A673 (cell line): ENCODE data around the gene FAM114A2. TPM values are rescaled to one million over a fixed set of nuclear protein-coding genes. Genes with fewer than 3 reads are reported as not detected.

Experiments
- BruUV-seq: library from RNA; stranded (reverse); fragments of 400-500 nt; replicated peaks from 2 replicates; lab custom pipeline; 2021; lab: Mats Ljungman, UMichigan
- CTCF ChIA-PET: fragments of 300-600 bp; sonication (Branson Sonifier 250); formaldehyde crosslinking; loops from one replicate; lab custom pipeline; 2022; ENCODE audit warnings: antibody characterized with exemption; lab: Charles Lee
- POLR2A ChIA-PET: fragments of 300-600 bp; sonication (Branson Sonifier 250); formaldehyde crosslinking; loops from one replicate; lab custom pipeline; 2022; ENCODE audit warnings: antibody characterized with exemption; ENCODE audit not compliant: low non-redundant PET; lab: Charles Lee
- DNase-seq: peaks from one replicate; pipeline ENCODE4 v3.0.0-alpha.2; 2015; ENCODE audit warnings: low spot score
- H3K27ac ChIP-seq: fragments of 200-600 bp; sonication (generic); 2 replicates; pipeline ENCODE4 v1.5.1; 2016; ENCODE audit warnings: mixed run types, low read depth, mild to moderate bottlenecking, mixed read lengths, antibody characterized with exemption, low read length; ENCODE audit not compliant: poor library complexity, severe bottlenecking
- H3K27me3 ChIP-seq: fragments of 200-600 bp; sonication (generic); replicated peaks from 2 replicates; pipeline ENCODE4 v1.6.1; 2017; ENCODE audit warnings: mixed run types, low read depth, mild to moderate bottlenecking, mixed read lengths, antibody characterized with exemption, low read length; ENCODE audit not compliant: insufficient read depth, poor library complexity
- H3K36me3 ChIP-seq: fragments of 200-600 bp; sonication (generic); 2 replicates; pipeline ENCODE4 v1.6.1; 2016; ENCODE audit warnings: mixed run types, mild to moderate bottlenecking, mixed read lengths, antibody characterized with exemption, low read length; ENCODE audit not compliant: insufficient read depth, poor library complexity, severe bottlenecking
- H3K4me1 ChIP-seq: fragments of 200-600 bp; sonication (generic); 2 replicates; pipeline ENCODE4 v1.6.1; 2017; ENCODE audit warnings: mixed run types, mild to moderate bottlenecking, mixed read lengths, antibody characterized with exemption, low read length; ENCODE audit not compliant: insufficient read depth, poor library complexity, severe bottlenecking
- H3K4me3 ChIP-seq: fragments of 200-600 bp; sonication (generic); 2 replicates; pipeline ENCODE4 v1.5.1; 2016; ENCODE audit warnings: low read depth, mixed run types, mild to moderate bottlenecking, mixed read lengths, low read length; ENCODE audit not compliant: poor library complexity, severe bottlenecking
- H3K9me3 ChIP-seq: fragments of 200-600 bp; sonication (generic); 2 replicates; pipeline ENCODE4 v1.6.1; 2016; ENCODE audit warnings: mixed run types, low read depth, mild to moderate bottlenecking, mixed read lengths, antibody characterized with exemption, low read length; ENCODE audit not compliant: poor library complexity, severe bottlenecking
- CTCF ChIP-seq: fragments of 300-800, 200-600 bp; sonication (generic); conservative IDR thresholded peaks from 2 replicates; pipeline ENCODE4 v1.5.1; 2017; ENCODE audit warnings: low read depth, mild to moderate bottlenecking, antibody characterized with exemption, low read length, moderate library complexity, mixed read lengths
- EZH2 ChIP-seq: fragments of 200-600 bp; sonication (generic); IDR thresholded peaks from 2 replicates; pipeline ENCODE4 v1.6.1; 2017; ENCODE audit warnings: borderline replicate concordance, low read depth, mild to moderate bottlenecking, mixed read lengths, antibody characterized with exemption, low read length; ENCODE audit not compliant: poor library complexity, severe bottlenecking
- intact Hi-C: fragments of 100-400 bp; cut with micrococcal nuclease; formaldehyde crosslinking; loops from one replicate; pipeline ENCODE4 v1.10.0; 2022; ENCODE audit not compliant: unreplicated experiment
- total RNA-seq: library from RNA; stranded (reverse); gene quantifications from 2 replicates; pipeline ENCODE4 v1.2.3, GENCODE V29; 2021

FAM114A2 gene
- total RNA-seq, 1 experiment from 2014 or later: 23.5 TPM

- CTCF ChIA-PET: no interaction called here
- DNase-seq: no peak
- BruUV-seq: no TSS peak
- intact Hi-C loops: no loop called here
- Histone ChIP-seq H3K4me1 (no peaks in the 10 kb centered on the region), H3K4me3 (no peak overlapping the region), H3K9me3 (no peaks in the 10 kb centered on the region), H3K27ac (no peak overlapping the region), H3K27me3 (no peaks in the 10 kb centered on the region), H3K36me3 (no peaks in the 10 kb centered on the region)
- TF ChIP-seq EZH2 (no peak), CTCF (no peak)
- POLR2A ChIA-PET: no interaction called here
Measured at GRCh38 chr5:153981905-153982605, 56.7 kb downstream of the FAM114A2 start.

GRCh38 chr5:153979028-153979783 lies 59.5 kb downstream of the FAM114A2 start:
- H3K27me3 ChIP-seq: no peaks in the 10 kb centered on the region
- H3K36me3 ChIP-seq: no peaks in the 10 kb centered on the region
- no peak overlapping the region for H3K27ac ChIP-seq
- BruUV-seq: no TSS peak
- H3K4me1 ChIP-seq: no peaks in the 10 kb centered on the region
- POLR2A ChIA-PET: no interaction called here
- no peak overlapping the region for H3K4me3 ChIP-seq
- intact Hi-C loops: loop anchor here (5.0 kb wide), 1 partner anchor 663 kb away; no protein-coding TSS in a partner anchor
- DNase-seq: no peak
- CTCF ChIA-PET: no interaction called here
- no peak for TF ChIP-seq EZH2
- no peak for TF ChIP-seq CTCF
- H3K9me3 ChIP-seq: no peaks in the 10 kb centered on the region

- no TSS peak for BruUV-seq
- DNase-seq: no peak
- no peaks in the 10 kb centered on the region for H3K9me3 ChIP-seq
- intact Hi-C loops: loop anchor here (1.0 to 5.0 kb wide), 4 partner anchors 208 to 668 kb away; no protein-coding TSS in a partner anchor
- no peaks in the 10 kb centered on the region for H3K27me3 ChIP-seq
- no peak overlapping the region for H3K27ac ChIP-seq
- TF ChIP-seq CTCF (no peak), EZH2 (no peak)
- no peaks in the 10 kb centered on the region for H3K4me1 ChIP-seq
- no peak overlapping the region for H3K4me3 ChIP-seq
- H3K36me3 ChIP-seq: no peaks in the 10 kb centered on the region
- ChIA-PET CTCF (interaction anchor here (1.0 to 2.4 kb wide), 6 partner anchors 205 to 665 kb away, joined by 3 to 7 read pairs (median 4); partner anchors contain the start of gene GALNT10), POLR2A (interaction anchor here (0.6 to 0.7 kb wide), 2 partner anchors 416 to 506 kb away, joined by 3 to 9 read pairs; no protein-coding TSS in a partner anchor)
Measured at GRCh38 chr5:153974813-153975163, 63.9 kb downstream of the FAM114A2 start.
